ENCODE data around the gene RAPGEF4.

Gene RAPGEF4

GRCh38 chr2:172921532-172922236 lies 186.0 kb downstream of the RAPGEF4 start:
- H3K9ac ChIP-seq = no peak overlapping the region
- peaks cover 10 to 36% (median 32%) of the 10 kb centered on the region in 10 experiments; a peak in 17 of 20 replicates for H3K4me1 ChIP-seq
- no peaks in the 10 kb centered on the region for H4K20me1 ChIP-seq
- H3K4me2 ChIP-seq = no peak overlapping the region
- H3K9me3 ChIP-seq (replicated peaks in 1 of 11) = no peaks in the 10 kb centered on the region
- no peak overlapping the region for H3K4me3 ChIP-seq
- no peaks in the 10 kb centered on the region for H3K27me3 ChIP-seq
- H3K36me3 ChIP-seq = no peaks in the 10 kb centered on the region
- TF ChIP-seq Cebpa-rat (IDR thresholded peaks at IDR 0.05) = no peak
- H3K27ac ChIP-seq = no peak overlapping the region

- Histone ChIP-seq H3K4me2 (no peak overlapping the region), H3K4me3 (no peak overlapping the region), H3K9ac (no peak overlapping the region), H3K4me1 (peaks cover 10 to 32% (median 26%) of the 10 kb centered on the region in 10 experiments; a peak in 17 of 20 replicates), H4K20me1 (no peaks in the 10 kb centered on the region), H3K27me3 (no peaks in the 10 kb centered on the region), H3K9me3 (replicated peaks in 1 of 11) (no peaks in the 10 kb centered on the region), H3K36me3 (no peaks in the 10 kb centered on the region), H3K27ac (no peak overlapping the region)
- TF ChIP-seq Cebpa-rat (IDR thresholded peaks at IDR 0.05) = no peak
These were observed 186.7 kb downstream of the RAPGEF4 start for GRCh38 chr2:172922306-172922705.

- Histone ChIP-seq H3K27ac (no peak overlapping the region), H3K36me3 (no peaks in the 10 kb centered on the region)
These were observed 187.2 kb downstream of the RAPGEF4 start for GRCh38 chr2:172922815-172923214.

GRCh38 chr2:172924097-172924660 lies 188.5 kb downstream of the RAPGEF4 start:
- Histone ChIP-seq H3K4me3 (no peak overlapping the region), H3K27me3 (no peaks in the 10 kb centered on the region), H4K20me1 (no peaks in the 10 kb centered on the region), H3K9me3 (replicated peaks in 1 of 11) (no peaks in the 10 kb centered on the region), H3K36me3 (no peaks in the 10 kb centered on the region), H3K9ac (no peak overlapping the region), H3K27ac (no peak overlapping the region), H3K4me2 (no peak overlapping the region), H3K4me1 (peaks cover 0 to 14% (median 9%) of the 10 kb centered on the region in 10 experiments; a peak in 15 of 20 replicates)
- TF ChIP-seq Cebpa-rat (IDR thresholded peaks at IDR 0.05) = no peak

More at GRCh38 chr2:172922815-172923214, 187.2 kb downstream of the RAPGEF4 start:
- no peak overlapping the region for H3K4me3 ChIP-seq
- H3K9ac ChIP-seq = no peak overlapping the region
- no peaks in the 10 kb centered on the region for H3K9me3 ChIP-seq (replicated peaks in 1 of 11)
- no peaks in the 10 kb centered on the region for H4K20me1 ChIP-seq
- H3K27me3 ChIP-seq = no peaks in the 10 kb centered on the region
- no peak for TF ChIP-seq Cebpa-rat (IDR thresholded peaks at IDR 0.05)
- peaks cover 10 to 27% (median 23%) of the 10 kb centered on the region in 10 experiments; a peak in 17 of 20 replicates for H3K4me1 ChIP-seq
- H3K4me2 ChIP-seq = no peak overlapping the region

- Histone ChIP-seq H3K9me3 (replicated peaks in 1 of 11) (no peaks in the 10 kb centered on the region), H3K4me1 (peaks cover 0 to 11% (median 0%) of the 10 kb centered on the region in 10 experiments; a peak in 4 of 20 replicates), H3K27ac (no peak overlapping the region), H3K36me3 (no peaks in the 10 kb centered on the region), H3K4me2 (no peak overlapping the region), H3K9ac (no peak overlapping the region), H3K27me3 (no peaks in the 10 kb centered on the region), H4K20me1 (no peaks in the 10 kb centered on the region), H3K4me3 (no peak overlapping the region)
- no peak for TF ChIP-seq Cebpa-rat (IDR thresholded peaks at IDR 0.05)
These were observed 190.0 kb downstream of the RAPGEF4 start for GRCh38 chr2:172925600-172925999.

GRCh38 chr2:172926785-172927640 lies 191.4 kb downstream of the RAPGEF4 start:
- Histone ChIP-seq H3K9me3 (replicated peaks in 1 of 11) (no peaks in the 10 kb centered on the region), H3K27me3 (no peaks in the 10 kb centered on the region), H3K4me3 (no peak overlapping the region), H3K36me3 (no peaks in the 10 kb centered on the region), H3K4me1 (peaks cover 6 to 19% (median 7%) of the 10 kb centered on the region in 10 experiments), H4K20me1 (no peaks in the 10 kb centered on the region), H3K9ac (no peak overlapping the region), H3K27ac (no peak overlapping the region), H3K4me2 (no peak overlapping the region)
- no peak for TF ChIP-seq Cebpa-rat (IDR thresholded peaks at IDR 0.05)

GRCh38 chr2:172927641-172928357 lies 192.2 kb downstream of the RAPGEF4 start:
- no peaks in the 10 kb centered on the region for H4K20me1 ChIP-seq
- H3K4me3 ChIP-seq = no peak overlapping the region
- no peak overlapping the region for H3K4me2 ChIP-seq
- no peak overlapping the region for H3K27ac ChIP-seq
- H3K27me3 ChIP-seq = no peaks in the 10 kb centered on the region
- no peaks in the 10 kb centered on the region for H3K9me3 ChIP-seq (replicated peaks in 1 of 11)
- peaks cover 6 to 19% (median 7%) of the 10 kb centered on the region in 10 experiments for H3K4me1 ChIP-seq
- no peak overlapping the region for H3K9ac ChIP-seq
- H3K36me3 ChIP-seq = no peaks in the 10 kb centered on the region
- TF ChIP-seq Cebpa-rat (IDR thresholded peaks at IDR 0.05) = no peak

- H3K9ac ChIP-seq = no peak overlapping the region
- H3K27ac ChIP-seq = no peak overlapping the region
- H3K9me3 ChIP-seq (replicated peaks in 1 of 11) = no peaks in the 10 kb centered on the region
- H3K4me1 ChIP-seq = peaks cover 6 to 18% (median 7%) of the 10 kb centered on the region in 10 experiments
- H3K4me3 ChIP-seq = no peak overlapping the region
- no peak overlapping the region for H3K4me2 ChIP-seq
- TF ChIP-seq Cebpa-rat (IDR thresholded peaks at IDR 0.05) = no peak
- no peaks in the 10 kb centered on the region for H3K27me3 ChIP-seq
- no peaks in the 10 kb centered on the region for H4K20me1 ChIP-seq
- no peaks in the 10 kb centered on the region for H3K36me3 ChIP-seq
These were observed 193.1 kb downstream of the RAPGEF4 start for GRCh38 chr2:172928756-172929155.

GRCh38 chr2:172929644-172930043 lies 194.0 kb downstream of the RAPGEF4 start:
- Histone ChIP-seq H3K4me1 (peaks cover 6 to 18% (median 7%) of the 10 kb centered on the region in 10 experiments), H3K4me3 (no peak overlapping the region), H3K9me3 (replicated peaks in 1 of 11) (no peaks in the 10 kb centered on the region), H3K4me2 (no peak overlapping the region), H3K9ac (no peak overlapping the region), H4K20me1 (no peaks in the 10 kb centered on the region), H3K27me3 (no peaks in the 10 kb centered on the region), H3K36me3 (no peaks in the 10 kb centered on the region), H3K27ac (no peak overlapping the region)
- no peak for TF ChIP-seq Cebpa-rat (IDR thresholded peaks at IDR 0.05)

Measured in BLaER1 treated with 17β-estradiol and CSF1 and Interleukin-3, amounts not matched to agents 10 nM and 100 nM (cell line).